K562 (cell line): ENCODE measurements around the gene CENPQ. TPM values are rescaled to one million over a fixed set of nuclear protein-coding genes. Genes with fewer than 3 reads are reported as not detected.

Source experiments
- ATF1 ChIP-seq, 2 experiments: fragments of 450-650 bp in 1 of 2; IDR thresholded peaks; 2 replicates each; pipeline ENCODE4 v1.6.1; 2016; ENCODE audit warnings: missing compliant biosample characterization in 1 of 2, missing genetic modification characterization in 1 of 2
- CREM ChIP-seq: IDR thresholded peaks from 2 replicates; pipeline ENCODE4 v1.6.1; 2014; ENCODE audit warnings: antibody characterized with exemption, low read depth
- MCM3 ChIP-seq: fragments of 450-650 bp; IDR thresholded peaks from 2 replicates; pipeline ENCODE4 v1.6.1; 2016
- PTRF ChIP-seq: fragments of 450-650 bp; IDR thresholded peaks from 2 replicates; pipeline ENCODE4 v1.6.1; 2016; ENCODE audit warnings: mild to moderate bottlenecking, missing genetic modification characterization, missing compliant biosample characterization
- RBBP5 ChIP-seq: fragments of 200-600 bp; sonication (generic); IDR thresholded peaks from 2 replicates; pipeline ENCODE4 v1.6.1; 2012; ENCODE audit warnings: borderline replicate concordance, mild to moderate bottlenecking, low read length, control low read depth, inconsistent platforms; ENCODE audit not compliant: insufficient read depth, poor library complexity, severe bottlenecking
- SMARCC2 ChIP-seq: fragments of 450-650 bp; IDR thresholded peaks from 2 replicates; pipeline ENCODE4 v1.6.1; 2017; ENCODE audit warnings: antibody characterized with exemption, moderate library complexity, mild to moderate bottlenecking, low read depth
- TRIM25 ChIP-seq: fragments of 450-650 bp; IDR thresholded peaks from 2 replicates; pipeline ENCODE4 v1.7.0; 2016; ENCODE audit warnings: borderline replicate concordance
- USF2 ChIP-seq: sonication (generic); formaldehyde crosslinking; IDR thresholded peaks from 2 replicates; pipeline ENCODE4 v1.5.0; 2020; ENCODE audit warnings: missing genetic modification reagents
- polyA plus RNA-seq, 8 experiments: library from polyadenylated mRNA; depleted of rRNA in 4 of 8; stranded (reverse) in 5 of 8; unstranded in 3 of 8; fragments of >200 nt; fragmentation: Nextera tagmentation in 2 of 8; fragmentation: Illumina TruSeq in 1 of 8; extraction: Ambion mirVana in 2 of 8; extraction: Trizol in 1 of 8; gene quantifications; 2 replicates each; pipeline versions ENCODE4 v1.2.1 to v1.2.3, GENCODE V29; 2011 to 2014; ENCODE audit warnings: inconsistent platforms in 1 of 8, missing spikeins in 1 of 8
- total RNA-seq, 7 experiments: library from RNA; depleted of rRNA in 6 of 7; stranded (reverse); fragments of >200 nt in 6 of 7; fragmentation: Illumina TruSeq in 2 of 7; extraction: Trizol in 2 of 7; gene quantifications; 2 replicates each; pipeline versions ENCODE4 v1.2.1 to v1.2.3, GENCODE V29; 2011 to 2021; ENCODE audit warnings: low replicate concordance in 1 of 7

The CENPQ gene
- total and polyA plus RNA-seq, 9 of the 15 experiments (the other 6 are each of a cell fraction or from before 2014, with no cell fraction given), result 12.7 to 48.3 (median 26.4) TPM

DNA sequence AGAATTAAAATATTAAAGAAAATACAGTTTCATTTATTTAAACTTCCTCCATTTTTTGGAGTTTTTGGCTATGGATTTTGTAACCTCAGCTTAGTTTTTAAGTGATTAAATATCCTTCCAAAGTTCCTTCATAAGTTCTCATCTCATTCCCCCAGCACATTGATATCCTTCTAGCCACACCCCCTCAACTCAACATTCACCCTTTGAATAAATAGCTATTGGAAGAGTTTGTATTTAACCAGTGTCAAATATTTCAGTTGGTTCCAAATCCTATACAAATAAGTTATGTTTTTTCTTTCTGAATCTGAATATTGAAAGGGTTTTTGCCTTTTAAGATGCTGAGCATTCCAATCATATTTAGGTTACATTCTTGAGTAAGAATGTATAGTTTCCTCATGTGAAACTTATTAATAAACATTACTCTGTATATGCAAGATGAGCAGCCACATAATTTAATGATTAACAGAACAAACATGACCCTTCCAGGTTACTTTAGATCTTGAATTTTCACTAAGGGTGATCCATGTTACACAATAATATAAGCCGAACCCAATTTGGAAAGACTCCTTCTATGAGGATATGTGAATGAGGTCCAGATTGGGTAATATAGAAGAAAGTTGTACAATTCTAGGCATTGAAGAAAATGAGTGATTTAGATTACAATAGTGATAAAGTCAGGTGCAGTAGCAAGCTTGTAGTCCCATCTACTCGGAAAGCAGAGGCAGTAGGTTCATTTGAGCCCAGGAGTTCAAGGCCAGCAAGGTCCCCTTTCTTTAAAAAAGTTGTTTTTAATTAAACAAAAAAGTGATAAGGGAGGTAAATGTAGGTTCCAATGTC is 50.2 kb downstream of the CENPQ start (continued):
- no peak for TF ChIP-seq TRIM25
- no peak for TF ChIP-seq USF2 (CRISPR knock-in tag)
- TF ChIP-seq CREM, result no peak
- no peak for TF ChIP-seq PTRF (tag)
- no peak for TF ChIP-seq ATF1 (CRISPR knock-in tag; IDR thresholded peaks at IDR 0.05)
- TF ChIP-seq ATF1 (tag; IDR thresholded peaks at IDR 0.05), result no peak
- no peak for TF ChIP-seq RBBP5
- TF ChIP-seq MCM3, result no peak
- no peak for TF ChIP-seq SMARCC2
